Nasal cavity respiratory epithelium epithelial cell of viscerocranial mucosa (primary cell): ENCODE data around the gene PPP1CA. TPM values are rescaled to one million over a fixed set of nuclear protein-coding genes. Genes with fewer than 3 reads are reported as not detected.

Source experiments
- total RNA-seq: library from RNA; depleted of rRNA; stranded (reverse); fragments of >200 nt; gene quantifications from 2 replicates; pipeline ENCODE4 v1.2.3, GENCODE V29; 2014

PPP1CA gene
- 116 and 139 TPM in 2 replicates for total RNA-seq

DNA sequence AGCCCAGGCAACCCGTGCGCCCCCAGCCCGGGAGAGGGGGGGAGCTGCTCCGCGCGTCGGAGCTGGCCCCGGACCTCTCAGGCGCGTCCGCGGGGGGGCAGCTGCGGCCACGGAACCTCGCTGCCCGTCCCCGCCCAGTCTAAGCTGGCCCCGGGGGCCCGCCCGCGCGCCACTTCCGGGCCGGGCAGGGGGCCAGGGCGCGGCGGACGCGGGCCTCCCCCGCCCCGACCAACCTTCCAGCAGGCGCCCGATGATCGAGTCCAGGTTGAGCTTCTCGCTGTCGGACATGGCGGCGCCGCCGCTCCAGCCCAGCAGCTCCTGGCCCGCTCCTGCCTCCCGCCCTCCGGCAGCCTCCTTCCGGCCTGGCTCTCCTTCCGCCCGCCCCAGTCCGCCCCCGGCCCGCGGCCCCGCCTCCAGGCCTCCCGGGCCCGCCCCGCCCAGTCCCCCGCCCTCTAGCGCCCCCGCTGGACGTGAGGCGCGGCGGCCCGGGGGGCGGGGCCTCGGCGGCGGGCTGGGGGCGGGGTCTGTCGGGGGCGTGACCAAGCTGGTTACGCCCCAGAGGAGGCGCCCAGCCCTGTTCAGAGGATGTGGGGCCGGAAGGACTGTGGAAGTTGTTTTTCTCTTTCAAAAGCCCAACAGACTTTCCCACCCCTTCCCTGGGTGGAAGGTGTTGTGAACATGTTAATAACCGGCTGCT, at the start of gene PPP1CA:
Gene PPP1CA (minus strand): TSS at position 364 of the 697 bp plus-strand sequence. CDS start 76 bp downstream, at position 288.

DNA sequence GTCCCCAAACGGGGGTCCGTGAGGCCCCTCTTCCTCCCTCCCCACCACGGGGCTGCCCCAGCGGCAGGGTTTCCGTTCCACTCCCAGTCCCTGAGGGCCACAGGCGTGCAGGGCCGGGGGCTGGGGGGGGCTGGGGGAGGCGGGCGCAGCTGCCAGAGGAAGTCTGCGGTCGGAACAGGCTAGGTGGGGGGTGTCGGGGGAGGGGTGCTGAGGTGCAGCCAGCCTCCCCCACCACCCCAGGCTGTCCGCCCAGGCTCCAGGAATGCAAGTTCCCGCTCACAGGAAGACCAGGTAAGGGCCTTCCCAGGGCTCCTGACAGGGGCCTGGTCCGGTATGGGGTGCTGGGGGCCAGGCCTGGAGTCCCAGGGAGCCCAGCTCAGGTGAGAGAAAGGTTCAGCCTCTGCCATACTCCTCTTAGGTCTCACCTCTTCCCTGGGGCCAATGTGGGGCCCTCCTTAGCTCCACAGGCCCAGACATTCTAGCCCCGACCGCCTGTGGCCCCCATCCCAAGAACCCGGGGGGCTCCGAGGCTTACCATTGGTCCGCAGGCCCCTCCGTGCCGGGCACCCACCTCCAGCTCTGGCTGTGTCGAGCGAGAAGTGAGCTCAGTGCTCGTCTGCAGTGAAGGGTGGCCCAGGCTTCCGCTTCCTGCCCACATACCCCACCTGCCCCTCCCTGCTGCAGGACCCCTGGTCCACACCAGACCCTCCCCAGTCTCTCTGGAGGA, 35.6 kb upstream of the PPP1CA start, which contains the start of gene PTPRCAP:
Gene PTPRCAP (minus strand): TSS at position 601 of the 727 bp plus-strand sequence. CDS start 63 bp downstream, at position 538.

DNA sequence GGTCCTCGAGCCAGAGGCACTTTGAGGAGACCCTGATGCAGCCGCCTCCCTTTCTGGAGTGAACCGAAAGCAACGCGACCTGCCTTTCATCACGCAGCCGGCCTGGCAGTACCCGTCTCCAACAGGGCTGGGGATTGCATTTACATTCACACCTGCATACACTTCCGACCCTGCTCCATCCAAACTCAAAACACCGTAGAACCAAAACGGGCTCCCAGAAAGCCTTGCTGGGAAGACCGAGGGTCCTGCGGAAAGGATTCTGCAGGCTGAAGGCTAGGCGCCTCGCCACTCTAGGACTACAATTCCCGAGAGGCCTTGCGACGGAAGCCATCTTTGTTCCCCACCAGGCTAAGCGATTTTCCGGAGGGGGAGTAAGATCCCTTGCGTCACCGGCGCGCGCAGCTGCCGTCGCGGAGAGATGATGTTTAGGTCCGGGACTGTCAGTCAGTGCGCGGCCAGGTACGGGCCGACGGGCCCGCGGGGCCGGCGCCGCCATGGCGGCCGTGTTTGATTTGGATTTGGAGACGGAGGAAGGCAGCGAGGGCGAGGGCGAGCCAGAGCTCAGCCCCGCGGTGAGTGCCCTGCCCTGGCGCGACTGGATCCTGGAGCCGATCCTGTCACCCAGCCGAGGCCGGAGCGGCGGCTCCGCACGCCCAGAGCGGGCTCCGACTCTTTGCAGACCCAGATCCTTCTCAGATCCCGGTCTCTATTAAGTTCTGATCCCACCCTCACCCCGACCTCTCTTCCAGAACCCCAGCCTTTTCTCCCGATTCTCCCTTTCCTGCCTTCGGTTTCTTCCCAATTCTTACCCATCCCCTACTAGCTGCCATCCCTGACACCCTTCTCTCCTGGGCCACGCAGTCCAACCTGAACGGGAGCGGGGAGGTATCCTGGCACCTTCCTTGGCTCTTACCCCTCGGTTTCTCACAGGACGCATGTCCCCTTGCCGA, 26.7 kb upstream of the PPP1CA start, which contains the start of gene RPS6KB2:
Gene RPS6KB2 (plus strand): TSS at position 443 of the 950 bp plus-strand sequence. CDS start 52 bp downstream, at position 495.

DNA sequence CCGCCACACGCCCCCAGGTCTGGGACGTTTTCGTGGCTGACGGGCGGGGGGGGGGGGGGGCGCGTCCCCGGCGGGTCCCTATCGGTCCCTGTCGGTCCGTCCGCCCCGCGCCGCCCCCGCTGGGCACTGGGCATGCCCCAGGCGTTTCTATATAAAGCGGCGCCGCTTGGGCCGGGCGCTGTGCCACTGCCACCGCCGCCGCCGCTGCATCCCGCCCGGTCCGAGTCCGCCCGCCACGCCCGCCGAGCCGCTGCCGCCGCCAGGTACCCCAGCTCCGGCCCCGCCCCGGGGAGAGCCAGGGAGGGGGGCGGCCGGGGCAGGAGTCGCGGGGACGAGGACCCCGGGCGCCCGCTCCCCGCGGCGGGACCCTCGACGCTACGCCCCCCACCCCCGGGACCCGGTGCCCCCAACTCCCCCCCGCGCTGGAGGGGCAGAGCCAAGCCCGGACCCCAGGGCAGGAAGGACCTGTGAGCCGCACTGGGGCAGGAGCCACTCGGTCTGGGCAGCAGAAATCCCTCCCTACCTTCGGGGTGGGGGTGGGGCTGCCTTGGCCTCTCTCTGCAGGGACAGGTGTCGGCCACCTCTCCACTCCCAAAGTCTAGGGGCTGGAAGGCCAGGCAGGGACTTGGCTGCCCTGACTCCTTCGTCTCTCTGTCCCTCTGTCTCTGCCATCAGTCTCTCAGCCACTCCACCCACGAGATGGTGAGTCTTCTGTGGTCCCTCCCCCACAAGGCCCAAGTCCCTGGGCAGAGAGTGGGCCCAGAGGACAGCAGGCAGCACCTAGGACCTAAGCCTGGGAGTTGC, 14.0 kb upstream of the PPP1CA start, which contains the start of gene CARNS1:
Gene CARNS1 (plus strand): TSS at position 178 of the 804 bp plus-strand sequence. CDS start 522 bp downstream, at position 700.

DNA sequence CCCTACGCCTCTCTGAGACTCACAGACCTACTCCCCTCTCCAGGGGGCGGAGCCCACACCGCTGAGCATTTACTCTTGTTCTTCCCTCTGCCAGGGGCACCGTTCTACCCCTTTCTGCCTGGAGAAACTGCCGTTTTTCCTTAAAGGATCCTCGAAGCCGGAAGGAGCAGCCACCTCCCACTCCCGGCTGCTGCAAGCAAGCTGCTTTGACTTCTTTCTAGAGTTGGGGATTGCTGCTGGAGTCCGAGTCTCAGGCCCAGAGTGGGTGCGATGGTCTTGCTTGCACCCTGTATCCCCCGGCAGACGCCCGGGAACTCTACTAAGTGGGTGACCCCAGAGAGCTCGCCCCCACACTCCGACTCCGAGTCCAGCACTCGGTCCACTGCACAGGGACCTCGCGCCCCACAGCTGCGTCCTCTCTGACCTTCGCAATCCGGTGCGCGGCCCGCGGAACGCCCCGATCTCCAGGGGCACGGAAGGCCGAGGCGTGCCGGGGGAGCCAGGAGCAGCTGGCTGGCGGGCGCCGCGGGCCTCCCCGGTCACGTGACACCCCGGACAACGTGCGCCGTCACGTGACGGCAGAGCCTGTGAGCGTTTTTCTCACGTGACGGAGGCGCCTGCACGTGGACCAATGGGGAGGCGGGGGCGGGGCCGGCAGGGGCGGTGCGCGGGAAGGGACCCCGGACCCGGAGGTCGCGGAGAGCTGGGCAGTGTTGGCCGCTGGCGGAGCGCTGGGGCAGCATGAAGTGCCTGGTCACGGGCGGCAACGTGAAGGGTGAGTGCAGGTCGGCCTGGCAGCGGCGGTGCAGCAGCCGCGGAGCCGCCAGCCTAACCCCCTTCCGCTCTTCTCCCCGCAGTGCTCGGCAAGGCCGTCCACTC, 10.1 kb downstream of the PPP1CA start, which contains the start of gene RAD9A:
Gene RAD9A (plus strand): TSS at position 683 of the 879 bp plus-strand sequence. CDS start 59 bp downstream, at position 742.

DNA sequence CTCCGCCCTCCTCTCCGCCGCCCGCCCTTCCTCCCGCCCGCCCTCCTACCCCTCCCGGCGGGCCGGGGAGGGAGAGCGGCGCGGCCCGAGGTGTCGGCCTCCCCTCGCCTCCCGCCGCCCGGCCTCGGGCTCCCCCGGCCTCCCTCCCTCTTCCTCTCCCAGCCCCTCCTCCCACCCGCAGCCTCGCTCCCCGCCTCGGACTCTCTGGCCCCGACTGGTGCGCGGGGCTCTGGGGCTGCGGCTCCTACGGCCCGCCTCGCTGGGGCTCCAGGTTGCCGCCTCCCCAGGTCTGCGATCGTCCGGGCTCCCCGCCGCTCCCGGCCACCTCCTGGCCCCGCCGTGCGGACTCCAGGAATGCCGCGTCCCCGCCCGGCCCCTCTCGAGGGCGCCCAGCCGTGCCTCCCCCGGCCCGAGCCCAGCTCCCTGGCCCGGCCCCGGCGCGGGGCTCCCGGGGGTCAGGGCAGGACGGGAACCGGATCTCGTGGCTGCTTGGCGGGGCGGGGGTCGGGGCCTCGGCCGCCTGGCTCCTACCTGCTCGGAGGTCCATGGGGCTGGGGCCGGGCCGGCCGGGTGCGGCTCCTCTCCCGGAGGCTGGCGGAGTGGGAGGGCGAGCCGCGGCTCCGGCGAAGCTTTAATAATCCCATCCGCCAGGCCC, 28.5 kb downstream of the PPP1CA start, which contains the start of gene CLCF1:
Gene CLCF1 (minus strand): TSS at position 606 of the 655 bp plus-strand sequence. CDS start 59 bp downstream, at position 547.

DNA sequence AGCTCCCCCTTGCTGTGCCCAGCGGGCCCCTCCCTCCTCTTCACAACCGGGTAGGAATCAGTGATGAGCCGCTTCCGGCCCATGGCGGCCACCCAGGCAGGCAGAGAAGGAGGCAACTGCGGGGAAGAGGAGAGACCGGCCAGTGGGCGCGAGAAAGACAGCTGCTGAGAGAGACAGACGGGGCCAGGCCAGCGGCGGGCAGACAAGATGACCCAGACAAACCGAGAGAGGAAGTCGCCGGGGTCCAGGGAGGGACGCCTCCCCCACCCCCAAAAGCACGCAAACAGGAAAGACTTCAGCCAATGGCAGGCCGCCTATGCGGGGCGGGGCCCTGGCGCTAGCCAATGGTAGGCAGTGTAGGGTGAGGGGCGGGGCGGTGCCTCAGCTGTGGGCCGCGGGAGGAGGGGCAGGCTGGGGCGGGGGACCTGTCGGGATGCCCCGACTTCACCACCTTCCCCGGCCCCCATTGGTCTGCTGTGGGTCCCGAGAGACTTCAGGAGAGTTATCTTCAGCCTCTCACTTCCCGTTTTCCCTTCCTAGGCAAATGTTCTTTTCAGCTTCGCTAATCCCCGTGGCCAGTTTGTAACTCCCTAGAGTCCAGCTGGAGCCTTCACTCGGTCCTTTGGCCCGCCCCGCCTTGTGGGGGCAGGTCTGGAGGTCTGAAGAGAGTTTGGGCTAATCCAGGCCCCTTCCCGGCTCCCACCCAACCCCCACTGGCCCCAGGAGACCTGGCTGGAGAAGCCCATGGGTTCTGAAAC, 48.2 kb downstream of the PPP1CA start, which contains the start of gene POLD4:
Gene POLD4 (minus strand): TSS at position 230 of the 758 bp plus-strand sequence. CDS start 147 bp downstream, at position 83.

Other genes with a start within 250 kb of the PPP1CA start
- gene GRK2, start 135.4 kb downstream of the PPP1CA start, total RNA-seq = 66.6 and 96.4 TPM in 2 replicates
- 34.9 and 57.0 TPM in 2 replicates for gene ANKRD13D, start 112.6 kb downstream of the PPP1CA start, total RNA-seq
- 26.0 and 46.7 TPM in 2 replicates for gene SSH3, start 98.3 kb downstream of the PPP1CA start, total RNA-seq
- gene POLD4, start 48.3 kb downstream of the PPP1CA start, total RNA-seq = 28.0 and 29.8 TPM in 2 replicates
- gene CLCF1, start 28.3 kb downstream of the PPP1CA start, total RNA-seq = 3.2 and 3.8 TPM in 2 replicates
- 5.6 and 7.9 TPM in 2 replicates for gene RAD9A, start 9.9 kb downstream of the PPP1CA start, total RNA-seq
- gene TBC1D10C, start 2.2 kb upstream of the PPP1CA start, total RNA-seq = not detected in 2 replicates
- under 0.01 TPM in 1 of 2 replicates, not detected in the other for gene CARNS1, start 13.8 kb upstream of the PPP1CA start, total RNA-seq
- 46.5 and 72.5 TPM in 2 replicates for gene RPS6KB2, start 26.6 kb upstream of the PPP1CA start, total RNA-seq
- gene PTPRCAP, start 35.8 kb upstream of the PPP1CA start, total RNA-seq = 0.28 TPM in 1 of 2 replicates, not detected in the other
- gene CORO1B, start 41.6 kb upstream of the PPP1CA start, total RNA-seq = 100 and 118 TPM in 2 replicates
- not detected in 2 replicates for gene GPR152, start 50.9 kb upstream of the PPP1CA start, total RNA-seq
- gene CABP4, start 53.5 kb upstream of the PPP1CA start, total RNA-seq = not detected in 2 replicates
- 19.8 and 57.7 TPM in 2 replicates for gene TMEM134, start 67.4 kb upstream of the PPP1CA start, total RNA-seq
- 41.6 and 46.8 TPM in 2 replicates for gene AIP, start 81.2 kb upstream of the PPP1CA start, total RNA-seq
- gene PITPNM1, start 103.5 kb upstream of the PPP1CA start, total RNA-seq = 22.9 and 32.5 TPM in 2 replicates
- gene CDK2AP2, start 106.3 kb upstream of the PPP1CA start, total RNA-seq = 19.3 and 32.5 TPM in 2 replicates
- not detected in 2 replicates for gene CABP2, start 121.6 kb upstream of the PPP1CA start, total RNA-seq
- gene GSTP1, start 182.0 kb upstream of the PPP1CA start, total RNA-seq = 1,128 and 1,985 TPM in 2 replicates
- 150 and 196 TPM in 2 replicates for gene NDUFV1, start 205.1 kb upstream of the PPP1CA start, total RNA-seq
- 7.8 and 8.5 TPM in 2 replicates for gene NUDT8, start 228.1 kb upstream of the PPP1CA start, total RNA-seq
- gene TBX10, start 237.9 kb upstream of the PPP1CA start, total RNA-seq = not detected in 2 replicates
- 0.14 TPM in 1 of 2 replicates, not detected in the other for gene ACY3, start 248.9 kb upstream of the PPP1CA start, total RNA-seq